ENCODE measurements around the gene NIPA2. TPM values are rescaled to one million over a fixed set of nuclear protein-coding genes. Genes with fewer than 3 reads are reported as not detected.

NIPA2 gene
- total RNA-seq, 2 donors from 2014 or later = 57.0 to 58.3 TPM

DNA sequence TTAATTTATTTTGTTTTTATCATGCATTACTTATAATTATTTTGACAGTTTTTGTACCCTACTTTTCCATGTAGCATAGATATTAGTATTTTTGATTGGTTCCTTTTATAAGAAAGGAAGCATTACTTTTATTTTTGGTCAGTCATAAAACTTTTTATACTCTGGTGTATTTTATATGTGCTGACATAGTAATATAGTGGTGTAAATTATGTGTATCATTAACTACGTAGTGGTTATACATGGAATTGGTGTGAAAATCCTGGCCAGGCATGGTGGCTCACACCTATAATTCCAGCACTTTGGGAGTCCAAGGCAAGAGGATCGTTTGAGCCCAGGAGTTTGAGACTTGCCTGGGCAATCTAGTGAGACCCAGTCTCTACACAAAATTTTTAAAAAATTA, 18.8 kb upstream of the NIPA2 start:
- Mint-ChIP-seq H3K27ac (no peak overlapping the region), H3K9me3 (no peaks in the 10 kb centered on the region), H3K27me3 (ENCODE audit: insufficient read depth) (no peaks in the 10 kb centered on the region), H3K4me1 (no peaks in the 10 kb centered on the region), H3K36me3 (ENCODE audit: low read depth) (peaks cover 50% of the 10 kb centered on the region), H3K4me3 (no peak overlapping the region)
- DNase-seq = no peak
- Histone ChIP-seq H3K4me1 (ENCODE audit: control insufficient read depth, insufficient read depth, low read length) (no peaks in the 10 kb centered on the region), H3K27me3 (ENCODE audit: control insufficient read depth, insufficient read depth, low read length, poor library complexity, severe bottlenecking) (no peaks in the 10 kb centered on the region), H3K9ac (ENCODE audit: extremely low read depth, low read length, poor library complexity, severe bottlenecking) (no peak overlapping the region), H3K9me3 (ENCODE audit: control insufficient read depth, low read length) (no peaks in the 10 kb centered on the region), H3K36me3 (ENCODE audit: control insufficient read depth, insufficient read depth, low read length) (peaks cover 19% of the 10 kb centered on the region), H3K27ac (ENCODE audit: low read depth, low read length) (no peak overlapping the region), H3K4me3 (ENCODE audit: low read length) (no peak overlapping the region)
- WGBS, 2 experiments (ENCODE audit: insufficient coverage in 1 of 2, insufficient read length in 1 of 2) = 93 to 98% methylated on average over 2 of the region's 2 CpGs
- no peak for TF ChIP-seq CTCF (conservative IDR thresholded peaks at IDR 0.05)

GRCh38 chr15:22823495-22824128, 14.9 kb upstream of the NIPA2 start:
- Mint-ChIP-seq H3K27me3 (ENCODE audit: insufficient read depth) (no peaks in the 10 kb centered on the region), H3K36me3 (ENCODE audit: low read depth) (peaks cover 56% of the 10 kb centered on the region), H3K9me3 (no peaks in the 10 kb centered on the region), H3K4me3 (no peak overlapping the region), H3K4me1 (peaks cover 2% of the 10 kb centered on the region), H3K27ac (no peak overlapping the region)
- Histone ChIP-seq H3K9ac (ENCODE audit: extremely low read depth, low read length, poor library complexity, severe bottlenecking) (no peak overlapping the region), H3K4me3 (ENCODE audit: low read length) (no peak overlapping the region), H3K9me3 (ENCODE audit: control insufficient read depth, low read length) (no peaks in the 10 kb centered on the region), H3K4me1 (ENCODE audit: control insufficient read depth, insufficient read depth, low read length) (no peaks in the 10 kb centered on the region), H3K27me3 (ENCODE audit: control insufficient read depth, insufficient read depth, low read length, poor library complexity, severe bottlenecking) (no peaks in the 10 kb centered on the region), H3K36me3 (ENCODE audit: control insufficient read depth, insufficient read depth, low read length) (peaks cover 29% of the 10 kb centered on the region), H3K27ac (ENCODE audit: low read depth, low read length) (no peak overlapping the region)
- 93 to 97% methylated on average over 22 to 29 of the region's 29 CpGs for whole genome bisulfite sequencing, 2 experiments (ENCODE audit: insufficient coverage in 1 of 2, insufficient read length in 1 of 2)
- no peak for TF ChIP-seq CTCF (conservative IDR thresholded peaks at IDR 0.05)
- no peak for DNase-seq

DNA sequence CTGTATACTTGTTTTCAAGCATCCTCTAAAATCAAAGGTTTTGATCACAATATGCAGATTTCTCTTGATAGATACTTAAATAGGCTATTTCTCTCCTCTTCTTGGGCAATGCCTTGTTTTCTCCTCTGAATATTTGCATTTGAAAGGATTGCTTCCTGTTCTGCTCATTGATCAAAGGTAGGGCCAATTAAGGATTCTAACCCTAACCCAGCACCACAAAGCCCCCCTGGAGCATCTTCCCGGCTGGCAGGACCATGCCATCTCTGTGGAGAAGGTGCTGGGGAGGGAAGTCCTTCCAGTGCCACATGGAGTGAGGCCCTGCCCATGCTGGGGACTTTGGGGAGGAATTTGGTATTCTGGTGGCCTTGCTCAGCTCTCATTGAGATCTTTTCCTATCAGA, 11.3 kb upstream of the NIPA2 start:
- Histone ChIP-seq H3K36me3 (ENCODE audit: control insufficient read depth, insufficient read depth, low read length) (peaks cover 14% of the 10 kb centered on the region), H3K27me3 (ENCODE audit: control insufficient read depth, insufficient read depth, low read length, poor library complexity, severe bottlenecking) (no peaks in the 10 kb centered on the region), H3K27ac (ENCODE audit: low read depth, low read length) (no peak overlapping the region), H3K9ac (ENCODE audit: extremely low read depth, low read length, poor library complexity, severe bottlenecking) (no peak overlapping the region), H3K9me3 (ENCODE audit: control insufficient read depth, low read length) (no peaks in the 10 kb centered on the region), H3K4me3 (ENCODE audit: low read length) (no peak overlapping the region), H3K4me1 (ENCODE audit: control insufficient read depth, insufficient read depth, low read length) (no peaks in the 10 kb centered on the region)
- Mint-ChIP-seq H3K36me3 (ENCODE audit: low read depth) (peaks cover 53% of the 10 kb centered on the region), H3K27ac (no peak overlapping the region), H3K4me1 (peaks cover 2% of the 10 kb centered on the region), H3K4me3 (no peak overlapping the region), H3K27me3 (ENCODE audit: insufficient read depth) (no peaks in the 10 kb centered on the region), H3K9me3 (no peaks in the 10 kb centered on the region)
- DNase-seq = peak; percentile 74
- 59% methylated on average over 1 of the region's 1 CpG; no CpG with 5 or more reads in 1 of the 2 experiments for WGBS, 2 experiments (ENCODE audit: insufficient coverage in 1 of 2, insufficient read length in 1 of 2)
- TF ChIP-seq CTCF (conservative IDR thresholded peaks at IDR 0.05) = no peak
